ENCODE data around the gene RAP1GAP2.

The RAP1GAP2 gene

DNA sequence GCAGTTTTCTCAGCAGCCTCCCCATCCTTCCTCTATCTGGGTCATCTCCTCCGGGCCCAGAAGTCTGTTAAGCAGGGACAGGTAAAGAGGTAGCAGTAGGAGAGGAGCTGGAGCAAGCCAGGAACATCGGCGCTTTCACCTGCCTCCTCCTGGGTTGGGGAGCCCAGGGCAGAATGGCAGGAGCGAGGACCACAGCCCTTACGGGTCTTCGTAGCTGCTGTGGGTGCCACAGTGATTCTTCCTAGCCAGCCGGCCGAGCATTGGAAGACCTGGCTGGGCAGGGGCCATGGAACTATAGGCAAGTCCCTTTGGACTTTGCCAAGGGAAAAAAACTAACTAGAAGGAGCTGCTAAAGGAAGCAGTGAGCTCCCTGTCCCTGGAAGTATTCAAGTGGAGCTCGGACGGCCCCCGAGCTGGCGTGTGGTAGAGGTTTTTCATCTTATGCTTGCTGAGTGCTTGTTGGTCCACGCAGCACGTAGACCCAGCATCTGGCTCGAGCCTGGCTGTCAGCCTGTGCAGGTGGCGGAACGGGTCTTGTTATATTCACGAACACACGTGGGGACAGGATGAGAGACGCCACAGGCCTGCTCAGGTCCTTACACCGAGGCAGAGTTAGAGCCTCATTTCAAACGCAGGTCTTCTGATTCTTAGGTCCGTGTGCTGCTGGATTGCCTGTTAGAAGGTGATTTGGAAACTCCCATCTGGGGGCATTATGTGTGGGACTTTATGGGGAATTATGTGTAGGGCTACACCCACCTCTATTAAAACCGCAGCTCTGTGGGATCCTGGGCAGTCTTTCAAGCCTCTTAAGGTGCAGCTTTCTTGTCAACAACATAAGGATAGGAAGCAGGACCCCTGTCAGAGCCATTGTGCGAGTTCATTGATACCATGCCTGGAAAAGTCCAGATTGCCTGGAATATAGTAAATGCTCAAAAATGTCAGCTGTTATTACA is 212.4 kb downstream of the RAP1GAP2 start:
- Histone ChIP-seq H3K4me1 (ENCODE audit: control insufficient read depth in 1 of 2, insufficient read depth in 2 of 2, low read length in 2 of 2) (peaks cover 20 to 21% of the 10 kb centered on the region in 2 donors), H3K36me3 (ENCODE audit: control insufficient read depth in 1 of 2, insufficient read depth in 2 of 2, low read length in 2 of 2) (peaks cover 0 to 16% of the 10 kb centered on the region in 2 donors), H3K27ac (ENCODE audit: low read depth, low read length) (no peak overlapping the region), H3K4me3 (ENCODE audit: low read depth in 1 of 2, low read length in 2 of 2) (no peak overlapping the region), H3K27me3 (ENCODE audit: control insufficient read depth in 1 of 2, insufficient read depth in 2 of 2, low read length in 2 of 2) (no peaks in the 10 kb centered on the region), H3K9ac (ENCODE audit: low read depth in 1 of 2, low read length in 2 of 2) (no peak overlapping the region), H3K9me3 (ENCODE audit: control insufficient read depth in 1 of 2, low read length in 2 of 2) (no peaks in the 10 kb centered on the region)

GRCh38 chr17:3009411-3009920 is 213.2 kb downstream of the RAP1GAP2 start:
- peaks cover 0 to 16% of the 10 kb centered on the region in 2 donors for H3K36me3 ChIP-seq (ENCODE audit: control insufficient read depth in 1 of 2, insufficient read depth in 2 of 2, low read length in 2 of 2)

DNA sequence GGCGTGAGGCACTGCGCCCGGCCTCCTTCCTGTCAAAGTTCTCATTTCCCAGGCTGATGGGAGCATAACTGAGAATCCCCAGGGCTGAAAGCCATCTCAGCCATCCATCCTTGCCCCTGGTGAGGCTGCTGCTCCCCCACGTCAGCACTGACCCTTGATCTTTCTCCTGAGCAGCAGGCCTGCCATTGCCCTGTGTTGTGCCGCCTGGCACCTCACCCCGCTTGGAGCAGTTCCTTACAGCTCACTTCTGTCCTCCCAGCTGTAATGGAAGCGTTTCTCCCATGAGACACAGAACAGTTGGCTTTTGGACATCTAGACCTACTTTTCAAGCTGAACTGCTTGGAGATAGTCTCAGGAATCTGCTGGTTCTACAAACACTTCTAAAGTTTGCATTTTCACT is 215.7 kb downstream of the RAP1GAP2 start:
- H3K9ac ChIP-seq (ENCODE audit: low read depth in 1 of 2, low read length in 2 of 2): no peak overlapping the region

More at GRCh38 chr17:3009411-3009920, 213.2 kb downstream of the RAP1GAP2 start:
- Histone ChIP-seq H3K27me3 (ENCODE audit: control insufficient read depth in 1 of 2, insufficient read depth in 2 of 2, low read length in 2 of 2) (no peaks in the 10 kb centered on the region), H3K4me1 (ENCODE audit: control insufficient read depth in 1 of 2, insufficient read depth in 2 of 2, low read length in 2 of 2) (peaks cover 12 to 14% of the 10 kb centered on the region in 2 donors), H3K27ac (ENCODE audit: low read depth, low read length) (no peak overlapping the region), H3K9me3 (ENCODE audit: control insufficient read depth in 1 of 2, low read length in 2 of 2) (no peaks in the 10 kb centered on the region), H3K9ac (ENCODE audit: low read depth in 1 of 2, low read length in 2 of 2) (no peak overlapping the region), H3K4me3 (ENCODE audit: low read depth in 1 of 2, low read length in 2 of 2) (no peak overlapping the region)

DNA sequence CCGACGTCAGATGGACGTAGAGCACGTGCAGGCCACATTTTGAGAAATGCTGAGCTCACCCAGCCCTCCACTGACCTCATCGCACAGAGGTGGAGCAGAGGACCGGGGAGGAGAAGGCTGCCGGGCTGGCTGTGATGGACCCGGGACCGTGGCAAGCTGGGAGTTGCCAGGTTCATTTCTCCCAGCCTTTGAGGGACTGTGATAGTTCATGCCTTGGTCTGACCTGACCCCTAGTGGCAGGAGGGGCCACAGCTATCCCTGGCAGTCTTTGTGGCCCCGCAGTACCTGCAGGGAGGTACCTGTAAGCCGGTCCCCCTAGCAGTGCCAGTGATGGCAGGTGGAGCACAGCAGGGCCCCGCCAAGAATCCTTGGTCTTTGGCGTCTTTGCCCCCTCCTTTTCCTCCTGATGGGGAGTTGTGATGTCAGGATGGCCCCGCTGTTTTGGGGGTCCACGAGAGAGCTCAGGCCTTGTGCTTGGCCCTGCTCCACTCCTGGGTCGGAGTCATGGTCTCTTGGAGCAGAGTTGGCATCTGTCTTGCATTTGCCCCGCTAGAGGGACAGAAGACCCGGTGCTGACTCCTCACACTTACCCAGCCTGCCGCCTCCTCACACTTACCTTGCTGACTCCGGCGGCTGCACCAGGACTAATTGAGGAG is 216.8 kb downstream of the RAP1GAP2 start:
- no peaks in the 10 kb centered on the region for H3K27me3 ChIP-seq (ENCODE audit: control insufficient read depth in 1 of 2, insufficient read depth in 2 of 2, low read length in 2 of 2)
- no peaks in the 10 kb centered on the region for H3K9me3 ChIP-seq (ENCODE audit: control insufficient read depth in 1 of 2, low read length in 2 of 2)
- no peak overlapping the region for H3K27ac ChIP-seq (ENCODE audit: low read depth, low read length)
- no peak overlapping the region for H3K4me3 ChIP-seq (ENCODE audit: low read depth in 1 of 2, low read length in 2 of 2)
- peaks cover 4 to 22% of the 10 kb centered on the region in 2 donors for H3K36me3 ChIP-seq (ENCODE audit: control insufficient read depth in 1 of 2, insufficient read depth in 2 of 2, low read length in 2 of 2)
- H3K9ac ChIP-seq (ENCODE audit: low read depth in 1 of 2, low read length in 2 of 2): no peak overlapping the region
- H3K4me1 ChIP-seq (ENCODE audit: control insufficient read depth in 1 of 2, insufficient read depth in 2 of 2, low read length in 2 of 2): no peaks in the 10 kb centered on the region

More for the DNA sequence above, 215.7 kb downstream of the RAP1GAP2 start:
- Histone ChIP-seq H3K9me3 (ENCODE audit: control insufficient read depth in 1 of 2, low read length in 2 of 2) (no peaks in the 10 kb centered on the region), H3K4me1 (ENCODE audit: control insufficient read depth in 1 of 2, insufficient read depth in 2 of 2, low read length in 2 of 2) (peaks cover under 1 to 2% of the 10 kb centered on the region in 2 donors), H3K27ac (ENCODE audit: low read depth, low read length) (no peak overlapping the region), H3K4me3 (ENCODE audit: low read depth in 1 of 2, low read length in 2 of 2) (no peak overlapping the region), H3K36me3 (ENCODE audit: control insufficient read depth in 1 of 2, insufficient read depth in 2 of 2, low read length in 2 of 2) (peaks cover 4 to 23% of the 10 kb centered on the region in 2 donors), H3K27me3 (ENCODE audit: control insufficient read depth in 1 of 2, insufficient read depth in 2 of 2, low read length in 2 of 2) (no peaks in the 10 kb centered on the region)

DNA sequence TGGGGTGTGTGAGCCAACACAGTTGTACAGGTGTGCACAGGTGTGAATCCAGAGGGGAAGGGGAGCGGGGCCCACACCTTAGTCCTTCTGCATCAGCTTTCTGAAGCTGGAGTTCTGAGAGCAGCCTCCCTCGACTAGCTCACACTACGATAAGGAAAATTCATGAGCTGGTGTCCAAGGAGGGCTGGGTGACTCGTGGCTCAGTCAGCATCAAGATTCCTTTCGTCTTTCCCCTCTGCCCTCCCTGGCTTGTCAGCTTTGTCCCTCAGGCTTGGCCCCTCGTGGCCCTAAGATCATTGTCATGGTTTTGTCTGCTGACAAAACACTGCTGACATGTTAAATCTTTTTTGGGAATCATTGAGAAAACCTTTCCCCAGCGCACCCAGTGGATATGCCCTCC is 219.7 kb downstream of the RAP1GAP2 start:
- Histone ChIP-seq H3K4me3 (ENCODE audit: low read depth in 1 of 2, low read length in 2 of 2) (no peak overlapping the region), H3K9ac (ENCODE audit: low read depth in 1 of 2, low read length in 2 of 2) (no peak overlapping the region), H3K27me3 (ENCODE audit: control insufficient read depth in 1 of 2, insufficient read depth in 2 of 2, low read length in 2 of 2) (no peaks in the 10 kb centered on the region), H3K27ac (ENCODE audit: low read depth, low read length) (no peak overlapping the region), H3K36me3 (ENCODE audit: control insufficient read depth in 1 of 2, insufficient read depth in 2 of 2, low read length in 2 of 2) (peaks cover 10 to 30% of the 10 kb centered on the region in 2 donors), H3K4me1 (ENCODE audit: control insufficient read depth in 1 of 2, insufficient read depth in 2 of 2, low read length in 2 of 2) (no peaks in the 10 kb centered on the region), H3K9me3 (ENCODE audit: control insufficient read depth in 1 of 2, low read length in 2 of 2) (no peaks in the 10 kb centered on the region)

- H3K4me3 ChIP-seq (ENCODE audit: low read depth in 1 of 2, low read length in 2 of 2): no peak overlapping the region
- H3K36me3 ChIP-seq (ENCODE audit: control insufficient read depth in 1 of 2, insufficient read depth in 2 of 2, low read length in 2 of 2): peaks cover 20 to 35% of the 10 kb centered on the region in 2 donors
- no peaks in the 10 kb centered on the region for H3K27me3 ChIP-seq (ENCODE audit: control insufficient read depth in 1 of 2, insufficient read depth in 2 of 2, low read length in 2 of 2)
- H3K27ac ChIP-seq (ENCODE audit: low read depth, low read length): no peak overlapping the region
- H3K4me1 ChIP-seq (ENCODE audit: control insufficient read depth in 1 of 2, insufficient read depth in 2 of 2, low read length in 2 of 2): no peaks in the 10 kb centered on the region
- no peak overlapping the region for H3K9ac ChIP-seq (ENCODE audit: low read depth in 1 of 2, low read length in 2 of 2)
- peaks cover 5 to 13% of the 10 kb centered on the region in 2 donors for H3K9me3 ChIP-seq (ENCODE audit: control insufficient read depth in 1 of 2, low read length in 2 of 2)
Observed at GRCh38 chr17:3017936-3018335, 221.7 kb downstream of the RAP1GAP2 start.

DNA sequence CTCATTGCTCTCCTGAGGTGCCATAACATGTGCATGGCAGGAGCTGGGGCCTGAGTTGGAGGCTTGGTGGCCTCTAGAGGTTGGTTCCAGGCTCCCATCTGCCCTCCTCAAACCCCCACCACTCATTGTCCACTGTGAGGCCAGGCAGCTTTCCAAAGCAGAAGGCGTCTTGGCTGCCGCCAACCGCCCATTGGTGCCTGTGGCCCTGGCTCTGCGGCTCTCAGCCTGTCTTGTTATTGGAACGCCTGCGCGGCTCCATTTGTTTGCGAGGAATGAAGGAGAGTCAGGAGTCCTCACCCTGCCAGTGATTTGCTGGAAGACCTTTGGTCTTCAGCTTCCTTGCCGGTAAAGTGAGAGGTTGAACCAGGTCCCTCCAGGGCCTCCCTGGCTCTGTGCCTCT is 223.5 kb downstream of the RAP1GAP2 start:
- Histone ChIP-seq H3K27ac (ENCODE audit: low read depth, low read length) (no peak overlapping the region), H3K9me3 (ENCODE audit: control insufficient read depth in 1 of 2, low read length in 2 of 2) (peaks cover 13 to 23% of the 10 kb centered on the region in 2 donors), H3K4me1 (ENCODE audit: control insufficient read depth in 1 of 2, insufficient read depth in 2 of 2, low read length in 2 of 2) (no peaks in the 10 kb centered on the region), H3K4me3 (ENCODE audit: low read depth in 1 of 2, low read length in 2 of 2) (no peak overlapping the region), H3K36me3 (ENCODE audit: control insufficient read depth in 1 of 2, insufficient read depth in 2 of 2, low read length in 2 of 2) (peaks cover 20 to 35% of the 10 kb centered on the region in 2 donors), H3K27me3 (ENCODE audit: control insufficient read depth in 1 of 2, insufficient read depth in 2 of 2, low read length in 2 of 2) (no peaks in the 10 kb centered on the region), H3K9ac (ENCODE audit: low read depth in 1 of 2, low read length in 2 of 2) (no peak overlapping the region)

DNA sequence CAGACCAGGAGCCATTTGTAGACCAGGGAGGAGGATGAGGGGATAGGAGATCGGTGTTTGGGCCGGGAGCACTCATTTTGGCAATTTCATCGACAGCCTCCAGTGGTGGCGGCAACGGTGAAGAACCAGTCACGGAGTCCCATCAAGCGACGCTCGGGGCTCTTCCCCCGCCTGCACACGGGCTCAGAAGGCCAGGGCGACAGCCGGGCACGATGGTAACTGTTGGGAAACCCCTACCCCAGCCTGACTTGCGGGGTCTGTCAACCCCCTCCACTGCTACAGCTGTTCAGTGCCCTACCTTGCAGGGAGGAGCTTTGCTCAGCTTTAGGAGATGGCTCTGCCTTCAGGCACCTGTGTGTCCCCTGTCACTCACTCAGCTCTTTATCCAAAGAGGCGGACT is 224.1 kb downstream of the RAP1GAP2 start:
- Histone ChIP-seq H3K4me3 (ENCODE audit: low read depth in 1 of 2, low read length in 2 of 2) (no peak overlapping the region), H3K27ac (ENCODE audit: low read depth, low read length) (no peak overlapping the region), H3K36me3 (ENCODE audit: control insufficient read depth in 1 of 2, insufficient read depth in 2 of 2, low read length in 2 of 2) (peaks cover 20 to 35% of the 10 kb centered on the region in 2 donors), H3K4me1 (ENCODE audit: control insufficient read depth in 1 of 2, insufficient read depth in 2 of 2, low read length in 2 of 2) (no peaks in the 10 kb centered on the region), H3K9me3 (ENCODE audit: control insufficient read depth in 1 of 2, low read length in 2 of 2) (peaks cover 13 to 23% of the 10 kb centered on the region in 2 donors), H3K9ac (ENCODE audit: low read depth in 1 of 2, low read length in 2 of 2) (no peak overlapping the region), H3K27me3 (ENCODE audit: control insufficient read depth in 1 of 2, insufficient read depth in 2 of 2, low read length in 2 of 2) (no peaks in the 10 kb centered on the region)

GRCh38 chr17:3022197-3022596 is 226.0 kb downstream of the RAP1GAP2 start:
- no peaks in the 10 kb centered on the region for H3K27me3 ChIP-seq (ENCODE audit: control insufficient read depth in 1 of 2, insufficient read depth in 2 of 2, low read length in 2 of 2)
- H3K27ac ChIP-seq (ENCODE audit: low read depth, low read length): no peak overlapping the region
- no peak overlapping the region for H3K4me3 ChIP-seq (ENCODE audit: low read depth in 1 of 2, low read length in 2 of 2)
- peaks cover 16 to 35% of the 10 kb centered on the region in 2 donors for H3K36me3 ChIP-seq (ENCODE audit: control insufficient read depth in 1 of 2, insufficient read depth in 2 of 2, low read length in 2 of 2)
- no peak overlapping the region for H3K9ac ChIP-seq (ENCODE audit: low read depth in 1 of 2, low read length in 2 of 2)
- H3K4me1 ChIP-seq (ENCODE audit: control insufficient read depth in 1 of 2, insufficient read depth in 2 of 2, low read length in 2 of 2): no peaks in the 10 kb centered on the region
- H3K9me3 ChIP-seq (ENCODE audit: control insufficient read depth in 1 of 2, low read length in 2 of 2): peaks cover 13 to 23% of the 10 kb centered on the region in 2 donors

GRCh38 chr17:3024346-3024745 is 228.1 kb downstream of the RAP1GAP2 start:
- no peaks in the 10 kb centered on the region for H3K4me1 ChIP-seq (ENCODE audit: control insufficient read depth in 1 of 2, insufficient read depth in 2 of 2, low read length in 2 of 2)
- H3K9ac ChIP-seq (ENCODE audit: low read depth in 1 of 2, low read length in 2 of 2): no peak overlapping the region
- no peak overlapping the region for H3K27ac ChIP-seq (ENCODE audit: low read depth, low read length)
- peaks cover 16 to 37% of the 10 kb centered on the region in 2 donors for H3K36me3 ChIP-seq (ENCODE audit: control insufficient read depth in 1 of 2, insufficient read depth in 2 of 2, low read length in 2 of 2)
- H3K4me3 ChIP-seq (ENCODE audit: low read depth in 1 of 2, low read length in 2 of 2): no peak overlapping the region
- H3K27me3 ChIP-seq (ENCODE audit: control insufficient read depth in 1 of 2, insufficient read depth in 2 of 2, low read length in 2 of 2): no peaks in the 10 kb centered on the region
- H3K9me3 ChIP-seq (ENCODE audit: control insufficient read depth in 1 of 2, low read length in 2 of 2): peaks cover 13 to 23% of the 10 kb centered on the region in 2 donors

All from duodenal mucosa (tissue), 2 donors.